ENCODE measurements around the gene SPATC1L.

Gene SPATC1L

DNA sequence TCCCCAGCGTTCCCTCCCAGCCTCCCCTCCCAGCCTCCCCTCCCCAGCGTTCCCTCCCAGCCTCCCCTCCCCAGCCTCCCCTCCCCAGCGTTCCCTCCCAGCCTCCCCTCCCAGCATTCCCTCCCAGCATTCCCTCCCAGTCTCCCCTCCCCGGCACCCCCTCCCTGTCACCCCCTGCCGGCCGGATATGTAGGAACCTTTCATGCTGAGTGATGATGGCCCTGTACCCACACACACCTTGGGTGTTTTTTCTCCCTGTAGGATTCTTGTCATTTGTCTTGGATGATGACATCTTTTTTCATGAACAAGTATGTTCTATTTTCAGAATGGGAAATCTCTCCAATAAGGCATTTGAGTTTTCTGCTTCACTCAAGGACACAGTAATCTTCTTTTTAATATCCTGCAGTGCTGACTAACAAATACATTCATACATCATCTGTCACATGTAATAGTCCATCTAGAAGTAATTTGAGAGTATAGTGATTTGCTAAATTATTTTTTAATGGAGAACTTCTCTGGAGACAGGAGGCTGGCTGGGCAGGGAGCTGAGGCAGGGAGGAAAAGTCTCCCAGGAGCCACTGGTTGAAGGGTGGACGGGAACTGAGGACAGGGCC is 48.4 kb downstream of the SPATC1L start:
- TF ChIP-seq FOXP2 (optimal IDR thresholded peaks at IDR 0.05; ENCODE audit: borderline replicate concordance, extremely low read depth, extremely low read length, insufficient read depth) (no peak), TAF1 (IDR thresholded peaks at IDR 0.05; ENCODE audit: borderline replicate concordance, insufficient read depth, low read length) (no peak), SIN3A (IDR thresholded peaks at IDR 0.05; ENCODE audit: borderline replicate concordance, insufficient read depth, low read length) (no peak), POLR2AphosphoS5 (IDR thresholded peaks at IDR 0.05; ENCODE audit: low read depth, low read length) (no peak)
- TF ChIP-seq, protein P1, sequence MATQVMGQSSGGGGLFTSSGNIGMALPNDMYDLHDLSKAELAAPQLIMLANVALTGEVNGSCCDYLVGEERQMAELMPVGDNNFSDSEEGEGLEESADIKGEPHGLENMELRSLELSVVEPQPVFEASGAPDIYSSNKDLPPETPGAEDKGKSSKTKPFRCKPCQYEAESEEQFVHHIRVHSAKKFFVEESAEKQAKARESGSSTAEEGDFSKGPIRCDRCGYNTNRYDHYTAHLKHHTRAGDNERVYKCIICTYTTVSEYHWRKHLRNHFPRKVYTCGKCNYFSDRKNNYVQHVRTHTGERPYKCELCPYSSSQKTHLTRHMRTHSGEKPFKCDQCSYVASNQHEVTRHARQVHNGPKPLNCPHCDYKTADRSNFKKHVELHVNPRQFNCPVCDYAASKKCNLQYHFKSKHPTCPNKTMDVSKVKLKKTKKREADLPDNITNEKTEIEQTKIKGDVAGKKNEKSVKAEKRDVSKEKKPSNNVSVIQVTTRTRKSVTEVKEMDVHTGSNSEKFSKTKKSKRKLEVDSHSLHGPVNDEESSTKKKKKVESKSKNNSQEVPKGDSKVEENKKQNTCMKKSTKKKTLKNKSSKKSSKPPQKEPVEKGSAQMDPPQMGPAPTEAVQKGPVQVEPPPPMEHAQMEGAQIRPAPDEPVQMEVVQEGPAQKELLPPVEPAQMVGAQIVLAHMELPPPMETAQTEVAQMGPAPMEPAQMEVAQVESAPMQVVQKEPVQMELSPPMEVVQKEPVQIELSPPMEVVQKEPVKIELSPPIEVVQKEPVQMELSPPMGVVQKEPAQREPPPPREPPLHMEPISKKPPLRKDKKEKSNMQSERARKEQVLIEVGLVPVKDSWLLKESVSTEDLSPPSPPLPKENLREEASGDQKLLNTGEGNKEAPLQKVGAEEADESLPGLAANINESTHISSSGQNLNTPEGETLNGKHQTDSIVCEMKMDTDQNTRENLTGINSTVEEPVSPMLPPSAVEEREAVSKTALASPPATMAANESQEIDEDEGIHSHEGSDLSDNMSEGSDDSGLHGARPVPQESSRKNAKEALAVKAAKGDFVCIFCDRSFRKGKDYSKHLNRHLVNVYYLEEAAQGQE (IDR thresholded peaks at IDR 0.05; ENCODE audit: insufficient read depth in 1 of 2, low read depth in 2 of 2, low read length in 2 of 2) = no peak

DNA sequence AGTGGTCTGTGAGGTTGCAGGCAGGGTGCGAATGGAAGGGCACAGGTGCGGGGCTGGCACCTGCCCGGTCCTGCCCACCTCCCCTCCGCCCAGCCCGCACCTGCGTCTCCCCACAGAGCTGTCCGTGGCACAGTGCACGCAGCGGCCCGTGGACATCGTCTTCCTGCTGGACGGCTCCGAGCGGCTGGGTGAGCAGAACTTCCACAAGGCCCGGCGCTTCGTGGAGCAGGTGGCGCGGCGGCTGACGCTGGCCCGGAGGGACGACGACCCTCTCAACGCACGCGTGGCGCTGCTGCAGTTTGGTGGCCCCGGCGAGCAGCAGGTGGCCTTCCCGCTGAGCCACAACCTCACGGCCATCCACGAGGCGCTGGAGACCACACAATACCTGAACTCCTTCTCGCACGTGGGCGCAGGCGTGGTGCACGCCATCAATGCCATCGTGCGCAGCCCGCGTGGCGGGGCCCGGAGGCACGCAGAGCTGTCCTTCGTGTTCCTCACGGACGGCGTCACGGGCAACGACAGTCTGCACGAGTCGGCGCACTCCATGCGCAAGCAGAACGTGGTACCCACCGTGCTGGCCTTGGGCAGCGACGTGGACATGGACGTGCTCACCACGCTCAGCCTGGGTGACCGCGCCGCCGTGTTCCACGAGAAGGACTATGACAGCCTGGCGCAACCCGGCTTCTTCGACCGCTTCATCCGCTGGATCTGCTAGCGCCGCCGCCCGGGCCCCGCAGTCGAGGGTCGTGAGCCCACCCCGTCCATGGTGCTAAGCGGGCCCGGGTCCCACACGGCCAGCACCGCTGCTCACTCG is 52.2 kb downstream of the SPATC1L start:
- TF ChIP-seq TAF1 (IDR thresholded peaks at IDR 0.05; ENCODE audit: borderline replicate concordance, insufficient read depth, low read length) = no peak
- TF ChIP-seq, protein P1 (IDR thresholded peaks at IDR 0.05; ENCODE audit: insufficient read depth in 1 of 2, low read depth in 2 of 2, low read length in 2 of 2) = no peak
- TF ChIP-seq POLR2AphosphoS5 (IDR thresholded peaks at IDR 0.05; ENCODE audit: low read depth, low read length) = no peak
- TF ChIP-seq SIN3A (IDR thresholded peaks at IDR 0.05; ENCODE audit: borderline replicate concordance, insufficient read depth, low read length) = no peak
- no peak for TF ChIP-seq FOXP2 (optimal IDR thresholded peaks at IDR 0.05; ENCODE audit: borderline replicate concordance, extremely low read depth, extremely low read length, insufficient read depth)

DNA sequence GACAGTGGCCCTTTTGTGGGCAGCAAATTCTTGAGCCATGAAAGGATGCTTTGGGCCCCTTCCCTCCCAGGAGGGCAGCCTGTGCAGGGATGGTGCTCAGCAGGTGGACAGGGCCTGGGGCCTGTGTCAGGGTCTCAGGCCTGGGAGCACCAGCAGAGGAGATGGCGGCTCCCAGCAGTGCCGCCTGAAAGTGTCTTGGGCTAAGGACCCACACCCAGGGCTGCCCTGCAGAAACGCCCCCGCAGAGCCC is 52.7 kb downstream of the SPATC1L start:
- TF ChIP-seq, protein P1 (IDR thresholded peaks at IDR 0.05; ENCODE audit: insufficient read depth in 1 of 2, low read depth in 2 of 2, low read length in 2 of 2) = no peak
- TF ChIP-seq POLR2AphosphoS5 (IDR thresholded peaks at IDR 0.05; ENCODE audit: low read depth, low read length) (no peak), TAF1 (IDR thresholded peaks at IDR 0.05; ENCODE audit: borderline replicate concordance, insufficient read depth, low read length) (no peak), SIN3A (IDR thresholded peaks at IDR 0.05; ENCODE audit: borderline replicate concordance, insufficient read depth, low read length) (no peak), FOXP2 (optimal IDR thresholded peaks at IDR 0.05; ENCODE audit: borderline replicate concordance, extremely low read depth, extremely low read length, insufficient read depth) (no peak)

DNA sequence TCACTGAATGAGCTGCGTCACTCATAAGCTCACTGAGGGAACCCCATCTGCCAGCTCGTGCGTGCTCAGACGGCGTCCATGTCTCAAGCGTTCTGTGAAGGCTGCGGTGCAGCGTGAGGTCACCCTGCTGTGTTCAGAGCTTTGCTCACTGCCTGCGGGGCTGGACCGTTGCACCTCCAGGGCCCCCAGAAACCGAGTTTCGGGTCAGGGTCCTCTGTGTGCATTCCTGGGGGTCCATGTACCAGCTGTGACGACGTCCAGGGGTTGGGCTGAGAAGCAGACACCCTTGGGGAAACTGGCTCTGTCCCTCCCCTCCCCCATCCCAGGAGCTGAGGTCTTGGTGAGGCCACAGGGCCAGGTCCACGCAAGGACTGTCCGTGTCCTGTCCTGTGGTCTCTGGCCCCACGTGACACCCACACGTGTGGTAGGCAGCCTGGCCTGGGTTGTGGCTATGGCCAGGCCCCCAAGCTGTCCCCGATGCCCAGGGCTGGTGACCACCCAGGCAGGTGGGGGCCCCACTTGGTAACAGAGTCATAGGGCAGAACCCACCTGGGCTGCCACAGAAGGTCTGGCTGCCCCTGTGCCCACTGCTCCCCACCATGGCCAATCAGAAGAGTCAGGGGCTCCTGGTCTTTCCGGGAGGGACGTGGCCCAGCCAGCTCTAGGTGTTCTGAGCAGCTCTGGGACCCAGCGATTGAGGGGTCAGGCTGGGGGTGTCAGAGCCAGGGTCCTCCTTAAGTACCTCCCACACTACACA is 53.2 kb downstream of the SPATC1L start:
- TF ChIP-seq FOXP2 (optimal IDR thresholded peaks at IDR 0.05; ENCODE audit: borderline replicate concordance, extremely low read depth, extremely low read length, insufficient read depth) (no peak), SIN3A (IDR thresholded peaks at IDR 0.05; ENCODE audit: borderline replicate concordance, insufficient read depth, low read length) (no peak), POLR2AphosphoS5 (IDR thresholded peaks at IDR 0.05; ENCODE audit: low read depth, low read length) (0 out of 2 replicates have a peak, but pooled peaks have one; percentile 18), TAF1 (IDR thresholded peaks at IDR 0.05; ENCODE audit: borderline replicate concordance, insufficient read depth, low read length) (no peak)
- TF ChIP-seq, protein P1 (IDR thresholded peaks at IDR 0.05; ENCODE audit: insufficient read depth in 1 of 2, low read depth in 2 of 2, low read length in 2 of 2) = no peak
